Measurements from ENCODE around the gene HIPK1.

The HIPK1 gene

GRCh38 chr1:113928941-113929749, at the start of gene HIPK1:
HIPK1 (plus strand) TSS chr1:113929324.
- in situ Hi-C loops (cut with MboI; ENCODE audit: low sequenced_read_pairs) = no loop called here

- in situ Hi-C loops (cut with MboI; ENCODE audit: low sequenced_read_pairs) = no loop called here
Observed at GRCh38 chr1:113879739-113880038, 49.4 kb upstream of the HIPK1 start.

- in situ Hi-C loops (cut with MboI; ENCODE audit: low sequenced_read_pairs) = no loop called here
Observed at GRCh38 chr1:113881661-113882060, 47.5 kb upstream of the HIPK1 start.

- in situ Hi-C loops (cut with MboI; ENCODE audit: low sequenced_read_pairs) = no loop called here
Observed at GRCh38 chr1:113886417-113887401, 42.4 kb upstream of the HIPK1 start.

- in situ Hi-C loops (cut with MboI; ENCODE audit: low sequenced_read_pairs) = no loop called here
Observed at GRCh38 chr1:113887402-113888175, 41.5 kb upstream of the HIPK1 start, which contains the start of gene BCL2L15. BCL2L15 (minus strand) TSS chr1:113887581; CDS start chr1:113887375, 206 bp downstream.

- in situ Hi-C loops (cut with MboI; ENCODE audit: low sequenced_read_pairs) = no loop called here
Observed at GRCh38 chr1:113890816-113891215, 38.3 kb upstream of the HIPK1 start.

- in situ Hi-C loops (cut with MboI; ENCODE audit: low sequenced_read_pairs) = no loop called here
Observed at GRCh38 chr1:113891631-113892220, 37.4 kb upstream of the HIPK1 start.

- in situ Hi-C loops (cut with MboI; ENCODE audit: low sequenced_read_pairs) = no loop called here
Observed at GRCh38 chr1:113893267-113893666, 35.9 kb upstream of the HIPK1 start.

- in situ Hi-C loops (cut with MboI; ENCODE audit: low sequenced_read_pairs) = no loop called here
Observed at GRCh38 chr1:113895098-113895497, 34.0 kb upstream of the HIPK1 start.

- in situ Hi-C loops (cut with MboI; ENCODE audit: low sequenced_read_pairs) = no loop called here
Observed at GRCh38 chr1:113895961-113896360, 33.2 kb upstream of the HIPK1 start.

GRCh38 chr1:113898241-113898814, 30.8 kb upstream of the HIPK1 start:
- in situ Hi-C loops (cut with MboI; ENCODE audit: low sequenced_read_pairs) = no loop called here

- in situ Hi-C loops (cut with MboI; ENCODE audit: low sequenced_read_pairs) = no loop called here
Observed at GRCh38 chr1:113899111-113899510, 30.0 kb upstream of the HIPK1 start.

- in situ Hi-C loops (cut with MboI; ENCODE audit: low sequenced_read_pairs) = no loop called here
Observed at GRCh38 chr1:113901191-113901590, 27.9 kb upstream of the HIPK1 start.

GRCh38 chr1:113903501-113904292, 25.4 kb upstream of the HIPK1 start:
- in situ Hi-C loops (cut with MboI; ENCODE audit: low sequenced_read_pairs) = no loop called here

GRCh38 chr1:113904293-113904673, 24.8 kb upstream of the HIPK1 start:
- in situ Hi-C loops (cut with MboI; ENCODE audit: low sequenced_read_pairs) = no loop called here

GRCh38 chr1:113904674-113905434, 24.3 kb upstream of the HIPK1 start, which contains the start of the genes AP4B1 and DCLRE1B:
AP4B1 (minus strand) TSS chr1:113904799; CDS start chr1:113904717, 82 bp downstream.
DCLRE1B (plus strand) TSS chr1:113905326; CDS start chr1:113905587, 261 bp downstream.
- in situ Hi-C loops (cut with MboI; ENCODE audit: low sequenced_read_pairs) = no loop called here

GRCh38 chr1:113905435-113905861, 23.7 kb upstream of the HIPK1 start:
- in situ Hi-C loops (cut with MboI; ENCODE audit: low sequenced_read_pairs) = no loop called here

GRCh38 chr1:113912594-113913311, 16.4 kb upstream of the HIPK1 start:
- in situ Hi-C loops (cut with MboI; ENCODE audit: low sequenced_read_pairs) = no loop called here
